GM19240 (cell line): ENCODE data around the gene CAPN10.
"Not testable (repeated sequence)": the region's sequence is repeated elsewhere in the genome, so short reads cannot be mapped to it uniquely, and the experiment has no call there.

Experiments
- DNase-seq: peaks from one replicate; pipeline ENCODE4 v3.0.0; 2011; ENCODE audit warnings: low spot score; ENCODE audit not compliant: insufficient read length

CAPN10 gene, protein sequence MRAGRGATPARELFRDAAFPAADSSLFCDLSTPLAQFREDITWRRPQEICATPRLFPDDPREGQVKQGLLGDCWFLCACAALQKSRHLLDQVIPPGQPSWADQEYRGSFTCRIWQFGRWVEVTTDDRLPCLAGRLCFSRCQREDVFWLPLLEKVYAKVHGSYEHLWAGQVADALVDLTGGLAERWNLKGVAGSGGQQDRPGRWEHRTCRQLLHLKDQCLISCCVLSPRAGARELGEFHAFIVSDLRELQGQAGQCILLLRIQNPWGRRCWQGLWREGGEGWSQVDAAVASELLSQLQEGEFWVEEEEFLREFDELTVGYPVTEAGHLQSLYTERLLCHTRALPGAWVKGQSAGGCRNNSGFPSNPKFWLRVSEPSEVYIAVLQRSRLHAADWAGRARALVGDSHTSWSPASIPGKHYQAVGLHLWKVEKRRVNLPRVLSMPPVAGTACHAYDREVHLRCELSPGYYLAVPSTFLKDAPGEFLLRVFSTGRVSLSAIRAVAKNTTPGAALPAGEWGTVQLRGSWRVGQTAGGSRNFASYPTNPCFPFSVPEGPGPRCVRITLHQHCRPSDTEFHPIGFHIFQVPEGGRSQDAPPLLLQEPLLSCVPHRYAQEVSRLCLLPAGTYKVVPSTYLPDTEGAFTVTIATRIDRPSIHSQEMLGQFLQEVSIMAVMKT

DNA sequence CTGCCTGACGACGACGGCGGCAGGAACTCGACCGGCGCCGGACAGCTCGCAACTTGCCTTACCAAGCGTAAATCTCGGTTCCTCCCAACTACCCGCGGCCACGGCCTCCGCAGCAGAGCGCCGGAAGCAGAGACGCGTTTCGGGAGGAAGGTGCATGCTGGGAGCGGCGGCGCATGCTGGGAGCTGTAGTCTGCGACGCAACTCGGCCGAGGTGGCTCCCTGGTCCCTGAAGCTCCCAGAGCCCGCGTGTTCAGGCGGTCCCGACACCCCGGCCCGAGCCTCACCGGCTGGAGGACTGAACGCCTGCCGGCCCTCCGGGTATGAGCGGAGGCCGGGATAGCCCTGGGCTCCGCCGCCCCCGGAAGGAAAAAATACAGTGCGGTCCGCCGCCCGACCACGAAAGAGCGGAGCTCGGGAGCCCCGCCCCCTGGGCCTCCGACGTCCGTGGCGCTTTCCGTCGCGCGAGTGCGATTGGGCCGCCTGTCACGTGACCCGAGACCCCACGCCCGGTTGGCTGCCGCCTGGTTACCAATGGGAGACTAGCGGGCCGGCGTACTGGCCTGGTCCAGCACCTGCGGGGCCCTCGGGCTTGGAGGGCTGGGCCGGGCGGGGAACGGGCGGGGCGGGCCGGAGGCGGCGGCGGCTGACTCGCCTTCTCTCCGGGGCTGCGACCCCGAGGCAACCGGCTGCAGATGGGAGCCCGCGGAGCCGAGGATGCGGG lies at the start of gene CAPN10:
Gene CAPN10 (plus strand): TSS at position 537 of the 721 bp plus-strand sequence. CDS start 178 bp downstream, at position 715.
- peak; percentile 88 for DNase-seq

DNA sequence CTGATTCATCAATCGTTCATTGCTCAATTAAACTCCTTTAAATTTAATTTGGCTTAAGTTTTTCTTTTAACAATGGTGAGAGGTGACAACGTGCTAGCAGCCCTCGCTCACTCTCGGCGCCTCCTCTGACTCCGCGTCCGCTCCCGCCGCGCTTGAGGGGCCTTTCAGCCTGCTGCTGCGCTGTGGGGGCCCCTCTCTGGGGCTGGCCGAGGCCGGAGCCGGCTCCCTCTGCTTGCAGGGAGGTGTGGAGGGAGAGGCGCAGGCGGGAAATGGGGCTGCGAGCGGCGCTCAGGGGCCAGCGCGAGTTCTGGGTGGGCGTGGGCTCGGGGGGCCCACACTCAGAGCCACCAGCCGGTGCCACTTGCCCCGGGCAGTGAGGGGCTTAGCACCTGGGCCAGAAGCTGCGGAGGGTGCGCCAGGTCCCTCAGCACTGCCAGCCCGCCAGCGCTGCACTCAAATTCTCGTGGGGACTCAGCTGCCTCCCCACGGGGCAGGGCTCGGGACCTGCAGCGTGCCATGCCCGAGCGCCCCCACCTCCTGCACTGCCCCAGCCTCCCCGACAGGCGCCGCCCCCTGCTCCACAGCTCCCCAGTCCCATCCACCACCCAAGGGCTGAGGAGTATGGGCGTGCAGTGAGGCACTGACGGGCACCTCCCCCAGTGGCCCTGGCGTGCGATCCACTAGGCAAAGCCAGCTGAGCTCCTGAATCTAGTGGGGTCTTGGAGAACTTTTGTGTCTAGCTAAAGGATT lies 48.3 kb upstream of the CAPN10 start:
- no peak for DNase-seq

DNA sequence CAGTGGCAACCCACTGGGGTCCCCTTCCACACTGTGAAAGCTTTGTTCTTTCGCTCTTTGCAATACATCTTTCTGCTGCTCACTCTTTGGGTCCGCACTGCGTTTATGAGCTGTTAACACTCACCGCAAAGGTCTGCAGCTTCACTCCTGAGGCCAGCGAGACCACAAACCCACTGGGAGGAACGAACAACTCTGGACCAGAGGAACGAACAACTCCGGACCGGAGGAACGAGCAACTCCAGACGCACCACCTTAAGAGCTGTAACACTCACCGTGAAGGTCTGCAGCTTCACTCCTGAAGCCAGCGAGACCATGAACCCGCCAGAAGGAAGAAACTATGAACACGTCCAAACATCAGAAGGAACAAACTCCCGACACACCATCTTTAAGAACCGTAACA lies 47.4 kb upstream of the CAPN10 start:
- DNase-seq, result not testable (repeated sequence)

DNA sequence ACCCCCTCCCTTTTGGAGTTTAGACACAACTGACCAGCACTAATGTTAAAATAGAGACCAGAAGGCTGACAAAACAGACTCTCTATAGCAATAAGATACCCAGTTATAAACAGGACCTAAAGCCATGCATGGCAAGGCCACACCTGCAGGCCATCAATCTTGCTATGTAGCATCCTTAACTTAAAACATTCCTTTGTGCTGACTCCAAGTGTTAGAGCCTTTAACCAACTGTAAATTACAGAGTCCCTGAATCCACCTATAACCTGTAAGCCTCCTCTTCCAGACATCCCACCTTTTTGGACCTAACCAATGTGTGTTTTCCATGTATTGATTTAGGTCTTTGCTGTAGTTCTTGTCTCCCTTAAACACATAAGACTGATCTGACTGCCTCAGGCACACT lies 46.6 kb upstream of the CAPN10 start:
- DNase-seq, result no peak

DNA sequence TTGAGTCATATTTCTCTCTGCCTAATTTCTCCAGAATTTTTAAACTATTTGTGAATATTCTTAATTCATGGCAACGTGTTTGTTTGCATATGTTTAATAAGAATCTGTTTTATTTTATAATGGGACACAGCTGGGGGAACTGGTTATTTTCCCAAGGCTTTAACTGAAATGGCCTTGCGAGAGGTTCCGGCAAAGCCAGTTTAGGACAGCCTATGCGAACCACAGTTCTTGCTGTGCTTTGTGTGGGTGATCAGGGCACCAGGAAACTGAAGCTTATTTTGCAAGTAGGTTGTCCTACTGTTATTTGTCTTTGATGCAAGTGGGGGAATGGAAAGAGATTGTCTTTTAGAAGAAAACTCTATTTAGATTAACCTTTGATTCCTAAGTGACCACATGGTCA lies 35.2 kb upstream of the CAPN10 start:
- DNase-seq, result no peak

DNA sequence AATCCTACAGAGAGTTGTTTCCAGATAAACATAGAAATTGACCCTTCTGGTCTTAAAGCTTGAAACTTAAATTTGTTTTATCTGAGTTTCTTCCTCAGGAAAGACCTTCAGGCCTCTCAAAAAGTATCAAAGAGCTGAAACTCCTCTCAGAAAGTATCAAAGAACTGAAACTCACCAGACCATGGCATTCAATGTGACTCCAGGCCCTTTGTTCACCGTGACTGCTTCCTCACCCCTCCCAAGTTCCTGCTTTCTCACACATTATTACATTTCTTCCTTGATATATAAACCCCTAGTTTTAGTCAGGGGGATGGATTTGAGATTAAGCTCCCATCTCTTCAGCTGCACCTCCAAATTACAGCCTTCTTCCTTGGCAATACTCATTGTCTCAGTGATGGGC lies 34.7 kb upstream of the CAPN10 start:
- no peak for DNase-seq

DNA sequence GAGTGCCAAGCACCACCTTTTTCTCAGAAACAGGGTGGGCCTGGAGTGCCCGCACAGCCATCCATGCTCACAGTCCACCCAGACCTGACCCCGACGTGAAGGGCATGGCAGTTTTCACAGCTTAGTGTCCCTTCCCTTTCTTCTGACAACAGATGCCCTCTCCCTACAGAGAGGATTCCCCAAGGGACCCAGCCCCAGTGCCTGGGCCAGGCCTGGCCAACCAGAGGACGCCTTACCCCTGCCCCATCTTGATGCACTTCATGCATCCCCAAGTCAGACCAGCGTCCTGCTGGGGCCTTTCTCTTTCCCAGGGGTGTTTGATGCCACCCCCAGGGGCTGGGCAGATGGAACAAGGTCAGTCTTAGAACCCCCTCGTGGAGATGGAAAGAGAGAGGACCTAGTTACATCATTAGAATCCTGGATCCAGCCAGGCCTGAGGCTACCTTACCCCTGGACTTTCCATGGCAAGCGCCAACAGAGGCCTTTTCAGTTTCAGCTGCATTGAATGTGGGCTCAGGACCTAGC lies 32.5 kb upstream of the CAPN10 start:
- no peak for DNase-seq

DNA sequence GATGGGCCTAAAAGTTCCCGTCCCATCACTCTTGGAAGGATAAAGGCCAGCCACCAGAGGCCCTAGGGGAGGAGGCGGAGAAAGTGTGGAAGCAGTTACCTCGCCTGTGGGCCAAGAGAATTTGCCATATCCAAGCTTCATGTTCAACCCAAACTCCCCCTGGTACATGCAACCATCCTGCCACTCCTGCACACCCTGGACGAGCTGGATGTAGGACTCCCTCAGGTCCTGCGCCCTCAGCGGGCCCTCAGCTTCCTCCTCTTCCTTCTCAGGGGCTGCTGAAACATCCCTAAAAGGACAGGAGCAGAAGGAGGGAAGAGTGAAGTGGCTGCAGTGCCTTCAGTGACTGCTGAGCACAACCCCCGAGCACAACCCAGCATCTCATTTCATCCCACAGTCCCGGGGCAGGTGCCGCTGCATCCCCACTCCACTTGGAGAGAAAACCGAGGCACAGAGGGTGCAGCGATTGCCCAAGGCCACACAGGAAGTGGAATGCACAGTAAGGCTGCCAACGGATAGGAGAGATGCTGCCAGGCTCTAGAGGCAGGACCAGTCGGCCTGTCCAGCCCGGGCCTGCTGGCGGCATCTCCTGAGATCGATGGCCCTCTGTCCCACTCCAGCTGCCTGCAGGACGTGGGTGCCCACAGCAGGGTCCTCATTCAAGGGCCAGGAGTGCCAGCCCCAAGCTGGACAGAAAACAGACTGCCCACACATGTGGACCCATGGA lies 31.6 kb upstream of the CAPN10 start:
- DNase-seq, result no peak

DNA sequence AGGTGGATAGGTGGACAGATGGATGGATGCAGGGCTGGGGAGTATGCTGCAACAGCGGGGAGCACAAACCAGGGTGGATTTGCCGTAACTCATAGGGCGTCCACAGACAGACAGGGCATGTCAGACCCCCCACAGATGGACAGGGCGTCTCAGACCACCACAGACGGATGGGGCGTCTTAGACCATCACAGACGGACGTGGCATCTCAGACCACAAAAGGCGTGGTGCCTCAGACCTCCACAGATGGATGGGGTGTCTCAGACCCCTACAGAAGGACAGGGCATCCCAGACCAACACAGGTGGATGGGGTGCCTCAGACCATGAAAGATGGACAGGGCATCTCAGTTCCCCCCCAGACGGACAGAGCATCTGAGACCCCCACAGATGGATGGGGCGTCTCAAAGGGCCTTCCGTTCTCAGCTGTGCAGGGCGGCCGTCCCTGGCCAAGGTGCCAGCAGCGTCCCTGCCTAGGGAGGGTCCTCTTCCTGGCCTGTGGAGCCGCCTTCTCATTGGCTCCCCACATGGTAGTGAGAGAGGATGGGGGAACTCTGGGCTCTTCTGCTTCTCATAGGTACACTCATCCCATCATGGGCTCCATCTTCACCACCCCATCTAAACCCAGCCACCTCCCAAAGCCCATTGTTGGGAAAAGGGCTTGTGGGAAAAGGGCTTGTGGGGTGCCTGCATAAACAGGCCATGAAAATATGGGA lies 30.8 kb upstream of the CAPN10 start:
- no peak for DNase-seq

DNA sequence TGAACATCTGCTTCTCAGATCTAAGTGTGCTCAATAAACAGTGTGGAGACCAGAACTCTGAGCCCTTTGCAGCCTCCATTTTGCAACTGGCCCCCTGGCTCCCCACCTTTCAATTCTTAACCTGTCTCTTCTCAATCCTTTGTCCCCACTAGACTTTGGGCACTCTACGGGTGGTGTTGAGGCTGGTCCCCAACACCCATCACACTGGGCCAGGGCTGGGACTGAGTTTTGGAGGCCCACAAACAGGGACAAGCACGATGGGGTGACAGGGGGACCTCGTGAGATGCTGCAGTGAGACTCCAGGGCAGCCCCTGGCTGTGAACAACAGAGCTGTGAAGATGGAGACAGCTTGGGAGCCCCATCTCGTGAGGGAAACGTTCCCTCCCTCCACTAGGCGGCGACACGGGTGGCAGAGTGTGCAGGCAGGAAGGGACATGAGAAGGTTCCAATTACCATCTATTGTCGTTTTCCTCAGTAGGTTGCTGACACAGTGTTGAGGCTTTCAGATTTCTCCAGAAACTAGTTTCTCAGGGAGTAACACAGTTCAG lies 29.9 kb upstream of the CAPN10 start:
- DNase-seq, result no peak

DNA sequence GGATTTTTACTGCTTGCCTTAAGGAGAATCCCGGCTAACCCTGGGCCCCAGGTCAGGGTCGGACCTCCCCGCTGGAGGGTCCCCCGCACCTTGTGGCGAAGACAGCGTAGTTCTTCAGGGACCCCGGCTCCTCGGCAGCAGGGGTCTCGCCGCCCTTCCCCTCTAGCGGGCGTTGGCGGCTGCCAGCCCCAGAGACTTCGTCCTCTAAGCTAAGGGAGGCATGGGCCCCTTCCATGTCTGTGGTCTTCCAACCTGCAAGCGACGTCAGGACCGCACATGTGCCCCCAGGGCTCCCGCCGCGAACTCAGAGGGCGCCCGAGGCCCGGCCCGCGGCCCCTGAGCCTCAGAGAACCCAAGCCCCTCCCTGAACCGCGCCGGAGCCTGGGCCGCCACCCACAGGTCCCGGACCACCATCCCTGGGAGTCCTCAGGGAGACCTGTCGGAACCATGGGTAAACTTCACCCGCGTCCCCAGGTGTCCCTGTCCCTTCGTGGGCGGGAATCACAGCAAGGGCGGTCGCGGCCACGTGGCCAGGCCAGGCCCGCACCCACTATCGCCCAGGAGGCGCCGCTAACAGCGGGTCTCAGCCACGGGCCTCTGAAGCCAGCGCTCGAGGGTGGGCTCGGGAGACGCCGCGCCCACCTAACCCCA lies 29.3 kb upstream of the CAPN10 start:
- no peak for DNase-seq

DNA sequence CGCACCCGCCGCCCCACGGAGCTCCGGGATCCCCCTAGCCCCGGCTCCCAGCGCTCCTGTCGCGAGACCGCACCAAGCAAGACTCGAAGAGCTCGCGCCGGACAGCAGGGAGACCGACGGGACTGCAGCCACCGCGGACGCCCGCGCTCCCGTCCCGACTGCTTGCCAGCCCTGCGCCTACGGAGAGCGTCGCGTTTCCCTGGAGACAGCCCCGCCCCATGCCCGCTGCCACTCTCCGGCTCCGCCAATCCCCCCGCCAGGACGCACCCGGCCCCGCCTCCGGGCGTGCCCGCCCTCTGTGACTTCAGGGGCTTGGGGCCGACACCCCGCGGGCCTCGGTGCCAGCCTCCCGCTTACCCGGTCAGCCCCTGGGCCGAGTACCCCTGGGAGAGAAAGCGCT lies 28.7 kb upstream of the CAPN10 start, which contains the start of gene ANKMY1:
Gene ANKMY1 (minus strand): TSS at position 181 of the 400 bp plus-strand sequence. CDS start 653 bp downstream, outside the sequence.
- DNase-seq, result no peak

DNA sequence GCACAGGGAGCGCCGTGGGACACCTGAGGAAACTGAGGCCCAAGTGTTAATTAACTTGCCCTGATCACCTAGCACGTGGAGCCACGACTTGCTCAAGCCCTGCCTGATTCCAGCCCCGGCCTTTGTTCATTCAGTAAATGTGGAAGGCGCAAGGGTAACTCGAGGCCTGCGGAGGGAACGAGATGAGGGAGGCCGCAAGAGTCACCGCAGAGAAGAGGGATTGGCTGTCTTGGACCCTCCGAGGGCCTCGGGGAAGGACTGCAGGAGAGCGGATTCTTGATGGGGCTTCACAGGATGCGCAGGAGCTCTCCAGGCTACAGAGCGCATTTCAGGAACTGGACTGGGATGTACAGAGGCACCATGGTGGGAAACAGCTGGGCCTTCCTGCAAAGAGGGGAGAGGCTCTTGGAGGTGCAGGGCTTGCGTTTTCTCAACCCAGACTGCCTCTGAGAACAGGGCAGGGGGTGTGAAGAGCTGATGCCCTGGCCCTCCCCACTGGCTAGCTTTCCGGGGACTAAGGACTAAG lies 28.2 kb upstream of the CAPN10 start:
- DNase-seq, result no peak

DNA sequence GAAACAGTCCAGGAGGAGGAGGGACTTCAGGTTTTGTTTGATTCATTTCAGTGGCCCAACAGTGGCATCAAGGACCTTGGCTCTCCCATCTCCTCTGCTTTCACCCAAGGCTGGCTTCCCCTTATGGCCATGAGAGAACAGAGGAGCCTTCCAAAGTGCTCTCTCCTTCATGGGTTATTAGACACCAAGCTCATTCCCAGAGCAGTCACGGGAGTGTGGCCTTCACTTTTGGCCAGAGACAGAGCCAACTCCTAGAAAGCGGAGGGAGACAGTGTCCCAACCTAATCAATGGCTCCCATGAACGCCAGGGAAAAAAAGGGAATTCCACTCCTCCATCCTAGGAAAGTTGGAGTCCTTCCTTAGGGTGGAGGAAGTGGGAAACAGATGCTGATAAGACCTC lies 27.2 kb upstream of the CAPN10 start:
- no peak for DNase-seq

DNA sequence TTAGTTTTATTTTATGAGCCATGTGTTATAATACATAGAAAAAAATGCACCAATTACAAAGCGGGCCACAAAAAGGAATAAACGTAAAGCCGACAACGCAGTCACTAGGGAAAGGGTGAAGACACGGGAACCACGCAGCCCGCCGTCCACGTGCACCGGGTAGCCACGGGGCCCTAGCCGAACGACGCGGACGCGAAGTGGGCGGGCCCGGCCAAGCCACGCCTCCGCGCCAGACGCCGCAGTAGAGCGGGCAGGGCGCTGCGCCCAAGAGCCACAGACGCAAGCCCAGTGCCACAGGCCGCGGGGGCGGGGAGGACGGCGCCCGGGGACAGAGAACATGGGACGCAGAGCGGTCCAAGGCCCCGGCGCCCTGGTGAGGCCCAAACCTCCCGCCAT lies 26.5 kb upstream of the CAPN10 start, which contains the start of gene DUSP28:
Gene DUSP28 (plus strand): TSS at position 274 of the 396 bp plus-strand sequence. CDS start 328 bp downstream, outside the sequence.
- DNase-seq, result peak; percentile 97

DNA sequence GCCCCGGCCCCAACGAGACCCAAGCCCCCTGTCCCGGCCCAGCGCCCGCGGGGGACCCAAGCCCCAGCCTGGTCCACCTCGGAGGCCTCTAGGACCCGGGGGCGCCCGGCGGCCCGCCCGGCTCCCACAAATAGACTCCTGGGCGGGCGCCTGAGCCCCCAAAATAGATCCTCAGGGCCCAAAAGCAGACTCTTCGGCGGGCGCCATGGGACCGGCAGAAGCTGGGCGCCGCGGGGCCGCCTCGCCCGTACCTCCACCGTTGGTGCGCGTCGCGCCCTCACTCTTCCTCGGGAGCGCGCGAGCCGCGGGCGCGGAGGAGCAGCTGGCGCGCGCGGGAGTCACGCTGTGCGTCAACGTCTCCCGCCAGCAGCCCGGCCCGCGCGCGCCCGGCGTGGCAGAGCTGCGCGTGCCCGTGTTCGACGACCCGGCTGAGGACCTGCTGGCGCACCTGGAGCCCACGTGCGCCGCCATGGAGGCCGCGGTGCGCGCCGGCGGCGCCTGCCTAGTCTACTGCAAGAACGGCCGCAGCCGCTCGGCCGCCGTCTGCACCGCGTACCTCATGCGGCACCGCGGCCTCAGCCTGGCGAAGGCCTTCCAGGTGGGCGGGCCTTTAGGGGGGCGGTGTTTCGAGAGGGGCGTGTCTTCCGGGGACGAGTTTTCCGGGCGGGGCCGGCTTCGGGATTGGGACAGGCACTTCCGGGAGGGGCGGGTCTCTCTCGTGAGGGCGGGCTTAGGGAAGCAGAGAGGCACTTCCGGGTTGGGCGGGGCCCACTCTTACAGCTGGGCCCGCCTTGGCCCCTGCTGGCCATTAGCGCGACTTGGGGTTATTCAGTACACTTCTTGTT lies 25.8 kb upstream of the CAPN10 start:
- DNase-seq, result no peak

DNA sequence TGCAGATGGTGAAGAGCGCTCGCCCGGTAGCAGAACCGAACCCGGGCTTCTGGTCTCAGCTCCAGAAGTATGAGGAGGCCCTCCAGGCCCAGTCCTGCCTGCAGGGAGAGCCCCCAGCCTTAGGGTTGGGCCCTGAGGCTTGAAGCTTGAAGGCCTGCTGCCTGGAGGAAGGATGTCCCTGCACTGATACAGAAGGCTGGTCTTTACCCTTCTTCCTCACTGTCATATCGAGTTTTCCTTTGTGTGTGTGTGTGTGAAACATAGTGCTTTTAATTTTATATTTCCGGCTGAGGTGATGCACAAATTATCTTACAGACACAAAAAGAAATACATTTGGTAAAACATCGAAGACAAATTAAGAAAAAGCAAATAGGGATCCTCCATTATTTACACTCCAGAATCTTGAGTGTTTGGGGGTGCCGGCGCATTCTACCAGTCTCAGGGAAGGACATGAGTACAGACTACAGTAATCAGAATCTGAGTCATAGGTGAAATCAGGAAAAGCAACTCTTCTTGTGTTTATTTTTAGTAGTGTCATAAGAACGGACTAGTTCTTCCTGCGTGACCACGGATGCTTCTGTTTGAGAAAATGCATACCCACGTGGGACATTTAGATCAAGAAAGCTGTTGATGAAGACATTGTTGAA lies 25.1 kb upstream of the CAPN10 start:
- no peak for DNase-seq
